Stimulated activated CD8-positive, alpha-beta memory T cell treated with anti-CD3 and anti-CD28 coated beads, Interleukin-2, amount 100 ng/mL, for 48 hours (primary cell): Measurements from ENCODE around the gene SCGN.

ENCODE experiments used
- DNase-seq, 2 donors: peaks; one replicate each; pipeline ENCODE4 v3.0.0-alpha.2; 2020; ENCODE audit warnings: low read depth in 2 of 2

The SCGN gene

GRCh38 chr6:25685896-25686295 lies 33.9 kb downstream of the SCGN start:
- DNase-seq = no peak

DNA sequence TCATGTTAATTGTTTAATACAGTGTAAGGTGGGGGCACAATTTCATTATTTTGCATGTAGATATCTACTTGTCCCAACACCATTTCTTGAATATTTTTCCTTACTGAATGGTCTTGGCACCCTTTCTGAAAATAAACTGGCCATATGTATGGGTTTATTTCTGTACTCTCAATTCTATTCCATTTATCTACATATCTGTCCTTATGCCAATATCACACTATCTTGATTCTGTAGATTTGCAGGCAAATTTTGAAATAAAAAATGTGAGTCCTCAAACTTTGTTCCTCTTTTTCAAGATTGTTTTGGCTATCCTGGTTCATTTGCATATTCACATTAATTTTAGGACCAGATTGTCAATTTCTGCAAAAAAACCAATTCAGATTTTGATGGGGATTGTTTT lies 34.8 kb downstream of the SCGN start:
- no peak for DNase-seq

DNA sequence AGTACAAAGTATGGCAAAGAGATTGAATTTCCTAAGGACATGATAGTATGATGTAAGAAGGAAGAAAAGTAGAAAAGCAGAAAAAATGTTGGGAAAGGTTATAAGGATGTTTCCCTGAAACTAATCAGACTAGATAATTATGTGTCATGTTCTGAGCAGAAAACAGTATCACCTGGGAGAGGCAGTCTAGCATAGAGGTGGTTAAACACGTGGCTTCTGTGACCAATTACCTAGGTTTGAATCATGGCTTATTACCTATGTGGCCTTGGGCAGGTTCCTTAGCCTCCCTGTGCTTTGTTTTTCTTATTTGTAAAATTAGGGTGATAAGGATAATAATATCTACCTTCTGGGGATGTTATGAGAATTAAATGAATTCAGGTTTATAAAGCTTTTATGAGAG lies 38.0 kb downstream of the SCGN start:
- DNase-seq = no peak

DNA sequence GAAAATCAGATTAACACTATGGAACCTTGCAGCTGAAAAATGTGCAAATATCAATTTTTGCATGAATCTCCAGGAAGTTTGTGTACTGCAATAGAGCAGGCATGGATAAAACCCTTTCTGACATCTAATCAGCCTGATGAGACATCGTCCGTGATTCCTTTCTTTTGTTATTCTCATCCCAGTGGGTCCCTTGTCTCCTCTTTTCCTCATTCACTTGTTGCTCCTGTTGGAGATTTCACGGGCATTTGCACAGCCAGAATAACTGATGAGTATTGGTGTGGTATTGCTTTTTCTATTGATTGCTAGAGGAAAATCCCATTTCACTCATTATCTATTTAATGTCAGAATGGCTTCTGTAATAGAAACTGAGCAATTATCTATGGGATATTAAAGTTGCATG lies 39.9 kb downstream of the SCGN start:
- no peak for DNase-seq

DNA sequence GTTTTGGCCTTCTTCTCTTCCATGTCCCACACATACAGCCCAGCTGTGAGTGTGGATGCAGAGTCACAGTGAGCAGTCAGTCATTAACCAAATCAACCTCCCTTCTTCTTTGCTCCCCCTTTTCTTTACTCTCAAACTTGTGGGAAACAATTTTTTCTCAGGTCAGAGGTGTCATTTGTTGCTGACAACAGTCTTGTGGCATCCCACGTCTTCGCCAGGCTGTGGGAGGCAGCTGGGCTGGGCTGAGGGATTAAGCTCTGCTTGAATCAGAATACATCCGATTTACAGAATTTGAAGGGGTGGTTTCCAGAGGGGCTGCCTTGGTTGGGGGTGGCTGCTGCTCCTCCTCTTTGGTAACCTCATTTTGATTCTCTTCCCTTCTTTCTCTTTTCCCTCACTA lies 40.5 kb downstream of the SCGN start:
- no peak for DNase-seq

- no peak for DNase-seq
Observed at GRCh38 chr6:25694366-25694765, 42.4 kb downstream of the SCGN start.

GRCh38 chr6:25695671-25696070 lies 43.7 kb downstream of the SCGN start:
- no peak for DNase-seq

GRCh38 chr6:25697537-25698340 lies 45.7 kb downstream of the SCGN start:
- DNase-seq = no peak

DNA sequence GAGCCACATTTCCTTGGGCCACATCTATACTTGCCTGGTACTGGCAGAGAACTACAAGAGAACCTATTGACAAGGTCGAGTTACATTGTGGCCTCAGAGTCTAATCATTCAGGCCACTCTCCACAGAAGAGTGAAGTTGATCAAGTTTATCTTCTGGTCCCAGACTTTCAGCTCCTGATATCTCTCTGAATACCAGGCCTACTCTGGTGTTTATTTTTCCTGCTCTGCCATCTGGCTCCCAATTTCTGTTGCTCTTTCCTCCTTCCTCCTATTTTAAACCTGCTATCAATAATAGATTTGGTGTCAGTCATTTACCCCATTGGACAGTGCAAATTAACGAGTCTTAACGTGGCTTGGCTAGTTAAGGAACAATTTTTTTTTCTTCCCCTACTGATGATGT lies 46.6 kb downstream of the SCGN start:
- DNase-seq = no peak

DNA sequence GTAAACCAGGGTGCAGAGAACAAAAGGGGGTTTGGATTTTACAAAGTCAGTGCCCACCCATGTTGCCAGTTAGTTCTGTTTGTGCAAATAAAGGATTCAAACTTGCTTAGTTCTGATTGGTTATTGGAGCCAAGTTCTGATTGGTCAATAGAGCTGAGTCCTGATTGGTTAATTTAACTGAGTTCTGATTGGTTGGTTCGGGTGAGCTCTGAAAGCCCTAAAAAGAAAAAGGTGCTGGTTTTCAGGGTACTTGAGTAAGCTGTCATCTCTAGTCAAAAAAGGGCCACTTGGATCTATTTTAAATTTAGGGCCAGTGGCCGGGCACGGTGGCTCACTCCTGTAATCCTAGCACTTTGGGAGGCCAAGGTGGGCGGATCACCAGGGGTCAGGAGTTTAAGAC lies 47.6 kb downstream of the SCGN start:
- DNase-seq = no peak

GRCh38 chr6:25700761-25701160 lies 48.7 kb downstream of the SCGN start:
- DNase-seq = no peak

GRCh38 chr6:25701807-25702206 lies 49.8 kb downstream of the SCGN start:
- no peak for DNase-seq

GRCh38 chr6:25703005-25703404 lies 51.0 kb downstream of the SCGN start:
- DNase-seq = no peak

DNA sequence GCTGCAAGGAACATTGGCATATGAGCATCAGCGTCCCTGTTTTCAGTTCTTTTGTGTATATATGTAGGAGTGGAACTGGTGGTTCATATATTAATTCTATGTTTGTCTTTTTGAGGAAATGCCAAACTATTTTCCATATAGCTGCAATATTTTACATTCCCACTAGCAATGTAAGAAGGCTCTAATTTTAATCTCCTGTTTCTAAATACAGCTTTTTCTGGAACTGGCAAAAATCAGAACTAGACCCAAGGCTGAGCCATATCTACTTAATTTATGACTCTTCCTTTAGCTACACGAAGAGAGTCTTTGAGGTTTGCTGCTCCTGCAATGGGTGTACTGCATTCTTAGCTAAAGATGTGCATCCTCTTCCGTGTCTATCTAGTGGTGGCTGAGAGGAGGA lies 52.0 kb downstream of the SCGN start:
- DNase-seq = no peak

DNA sequence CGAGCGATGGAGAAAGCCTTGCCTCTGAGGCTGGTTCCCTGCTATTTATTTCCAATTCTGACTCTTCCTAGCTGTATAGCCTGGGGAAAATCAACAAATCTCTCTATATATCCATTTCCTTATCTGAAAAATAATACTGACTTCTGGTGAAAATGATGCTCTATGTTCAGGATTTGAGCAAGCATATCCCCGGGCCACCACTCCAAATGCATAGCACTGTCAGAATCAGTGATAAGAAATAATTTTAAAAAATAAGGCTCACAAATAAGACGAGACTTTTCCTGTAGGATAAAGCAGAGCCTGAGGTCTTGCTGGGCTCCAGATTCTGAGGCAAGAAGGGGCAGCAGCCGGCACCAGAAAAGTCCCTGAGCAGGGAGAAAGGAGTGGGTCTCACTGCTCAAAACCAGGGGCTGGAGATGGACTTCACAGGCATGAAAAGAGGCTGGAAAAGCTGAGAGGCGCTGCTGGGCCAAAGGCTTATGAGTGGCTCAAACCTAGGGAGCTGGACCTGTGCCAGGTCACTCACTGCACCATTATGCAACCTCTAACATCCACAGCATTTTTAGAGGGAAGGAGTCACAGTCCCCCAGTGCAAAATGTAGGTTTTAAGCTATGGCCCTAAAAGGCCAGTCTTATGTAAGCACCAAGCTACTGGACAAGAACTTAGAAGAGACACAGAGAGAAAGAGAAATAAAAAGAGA lies 54.4 kb downstream of the SCGN start:
- no peak for DNase-seq

DNA sequence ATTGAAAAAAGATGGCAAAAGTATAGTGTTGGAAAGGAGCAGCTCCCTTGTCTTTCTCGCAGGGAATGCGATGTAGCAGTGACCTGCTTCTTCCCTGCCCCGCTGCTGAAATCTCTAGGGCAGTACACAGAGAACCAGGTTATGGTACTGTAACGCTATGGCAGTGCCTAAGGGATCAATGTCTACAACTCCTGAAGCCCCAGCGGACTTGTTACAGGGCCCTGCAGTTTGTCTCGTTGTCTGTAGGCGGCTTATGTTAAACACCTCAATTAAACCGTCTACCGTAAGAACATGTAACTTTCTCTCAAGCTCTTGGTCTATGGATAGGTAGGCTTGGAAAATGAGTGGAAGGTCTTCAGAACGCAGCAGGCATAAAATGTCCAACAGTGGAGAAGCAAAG lies 57.7 kb downstream of the SCGN start:
- DNase-seq = no peak

DNA sequence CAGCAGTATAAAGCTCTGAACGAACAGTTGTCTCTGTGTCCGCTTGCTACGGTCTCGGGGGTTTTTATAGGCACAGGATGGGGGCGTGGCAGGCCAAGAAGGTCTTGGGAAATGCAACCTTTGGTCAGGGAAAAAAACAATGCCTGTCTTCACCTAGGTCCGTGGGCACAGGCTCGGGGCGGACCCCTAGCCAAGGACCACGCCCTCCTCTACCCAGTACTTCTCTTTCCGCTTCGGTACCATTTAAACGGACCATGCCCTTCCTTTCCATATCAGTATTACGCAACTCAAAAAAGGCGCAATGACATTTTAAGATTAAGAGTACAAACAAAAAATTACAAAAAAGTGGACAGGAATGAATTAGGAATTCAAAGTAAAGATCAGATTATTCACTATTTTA lies 58.3 kb downstream of the SCGN start:
- no peak for DNase-seq

DNA sequence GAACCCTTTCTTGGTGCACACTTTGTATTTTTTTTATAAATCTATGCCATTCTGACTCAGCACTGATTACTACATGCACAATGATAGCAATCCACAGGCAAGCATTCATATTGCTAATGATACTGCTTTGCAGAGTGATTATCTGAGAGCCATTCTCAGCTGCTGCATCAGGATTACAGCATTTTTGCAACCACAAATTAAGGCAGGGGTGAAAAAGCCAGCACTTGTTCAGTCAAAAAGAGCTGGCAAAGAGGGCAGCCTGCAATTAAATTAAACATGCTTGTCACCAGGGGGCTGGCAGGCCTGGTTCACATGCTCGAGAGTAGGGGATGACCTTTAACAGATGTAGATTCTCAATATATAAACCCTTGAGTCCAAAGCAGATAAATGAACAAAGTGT lies 61.8 kb downstream of the SCGN start:
- DNase-seq = no peak

- DNase-seq = no peak
Observed at GRCh38 chr6:25714765-25715164, 62.8 kb downstream of the SCGN start.

DNA sequence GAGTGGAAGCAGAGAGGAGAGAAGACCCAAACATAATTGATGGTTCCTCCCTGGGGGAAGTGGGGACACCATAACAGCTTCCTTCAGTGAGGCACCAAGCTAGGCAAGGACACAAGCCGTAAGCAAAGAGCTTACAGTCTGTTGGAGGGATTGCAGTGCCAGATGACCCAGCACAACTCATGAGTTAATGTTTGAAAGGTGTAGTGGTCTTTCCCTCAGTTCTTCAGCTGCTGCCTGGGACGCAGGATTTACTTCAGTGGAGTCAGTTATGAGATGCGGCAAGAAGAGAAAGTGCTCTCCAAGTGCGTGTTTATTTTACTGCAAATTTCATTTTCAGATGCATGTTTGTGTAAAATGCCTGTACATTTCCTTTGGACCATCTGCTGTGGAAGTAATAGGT lies 63.8 kb downstream of the SCGN start:
- DNase-seq = no peak

DNA sequence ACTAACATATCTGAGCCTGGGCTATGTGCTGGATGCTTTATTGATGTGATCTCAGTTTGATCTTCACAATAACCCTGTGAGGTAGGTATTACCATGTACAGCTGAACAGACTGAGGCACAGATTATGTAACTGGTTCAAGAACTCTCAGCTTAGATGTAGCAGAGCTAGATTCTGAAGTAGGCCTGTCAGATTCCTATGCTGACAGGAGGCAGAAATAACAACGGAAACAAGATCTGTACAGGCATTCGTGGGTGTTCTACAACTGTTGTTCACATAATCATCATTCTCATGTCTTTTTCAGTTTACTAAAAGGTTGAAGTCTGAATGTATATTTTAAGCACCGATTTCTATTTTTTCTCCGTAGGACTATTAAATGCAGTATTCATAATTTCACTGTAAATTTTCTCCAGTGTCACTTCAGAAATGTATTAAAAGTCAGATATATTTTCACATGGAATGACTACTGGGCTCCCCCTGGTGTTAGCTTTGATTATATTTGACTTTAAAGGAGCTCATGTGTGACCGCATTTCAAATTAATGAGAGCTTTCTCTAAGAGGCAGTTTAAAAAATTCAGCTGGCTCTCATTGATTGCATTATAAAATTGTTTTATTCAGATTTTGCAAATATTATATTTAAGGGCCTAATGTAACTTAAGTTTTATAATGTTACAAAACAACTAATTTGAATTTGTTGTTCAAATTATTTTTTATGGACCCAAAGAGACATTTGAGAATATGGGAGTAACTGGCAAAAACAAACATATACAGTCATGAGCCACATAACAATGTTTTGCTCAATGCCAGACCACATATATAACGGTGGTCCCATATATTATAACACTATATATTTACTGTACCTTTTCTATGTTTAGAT lies 66.1 kb downstream of the SCGN start:
- DNase-seq = no peak

DNA sequence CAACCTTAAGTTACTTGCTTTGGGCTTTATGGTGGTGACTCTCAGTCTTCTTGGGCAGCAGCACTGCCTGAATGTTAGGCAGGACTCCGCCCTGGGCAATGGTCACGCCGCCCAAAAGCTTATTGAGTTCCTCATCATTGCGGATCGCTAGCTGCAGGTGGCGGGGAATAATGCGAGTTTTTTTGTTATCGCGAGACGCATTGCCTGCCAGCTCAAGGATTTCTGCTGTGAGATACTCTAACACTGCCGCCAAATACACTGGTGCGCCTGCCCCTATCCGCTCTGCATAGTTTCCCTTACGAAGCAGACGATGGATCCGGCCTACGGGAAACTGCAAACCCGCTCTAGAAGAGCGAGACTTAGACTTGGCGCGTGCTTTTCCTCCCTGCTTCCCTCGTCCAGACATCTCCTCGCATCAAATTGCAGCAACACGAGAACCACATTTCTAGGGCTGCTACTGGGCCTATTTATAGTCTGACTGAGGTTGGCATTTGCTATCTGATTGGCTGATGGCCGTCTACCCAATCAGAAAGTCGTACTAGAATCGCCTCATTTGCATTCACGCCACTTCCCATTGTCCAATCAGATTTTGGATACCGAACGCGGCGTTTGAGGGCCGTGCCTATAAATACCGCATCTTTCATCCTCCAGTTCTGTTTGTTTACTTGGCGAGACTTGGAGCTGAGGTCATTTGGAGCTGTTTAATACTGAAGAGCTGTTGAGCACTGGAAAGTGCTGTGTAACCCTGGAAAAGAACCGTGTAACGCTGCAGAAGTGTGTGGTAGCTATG lies 74.3 kb downstream of the SCGN start:
- DNase-seq = no peak
